Colon (tissue), 2 donors: ENCODE data around the gene POLR2J2.
"Not testable (repeated sequence)": the region's sequence is repeated elsewhere in the genome, so short reads cannot be mapped to it uniquely, and the experiment has no call there.

Experiments used
- FAIRE-seq: peaks from 2 replicates; lab custom pipeline; 2012; peaks lifted over from hg19 to GRCh38; lab: Jason Lieb, UNC
- donor health status: control.
- donor health status: control.

The POLR2J2 gene

GRCh38 chr7:102671956-102672307 lies 469 bp upstream of the POLR2J2 start:
- not testable (repeated sequence) for FAIRE-seq

DNA sequence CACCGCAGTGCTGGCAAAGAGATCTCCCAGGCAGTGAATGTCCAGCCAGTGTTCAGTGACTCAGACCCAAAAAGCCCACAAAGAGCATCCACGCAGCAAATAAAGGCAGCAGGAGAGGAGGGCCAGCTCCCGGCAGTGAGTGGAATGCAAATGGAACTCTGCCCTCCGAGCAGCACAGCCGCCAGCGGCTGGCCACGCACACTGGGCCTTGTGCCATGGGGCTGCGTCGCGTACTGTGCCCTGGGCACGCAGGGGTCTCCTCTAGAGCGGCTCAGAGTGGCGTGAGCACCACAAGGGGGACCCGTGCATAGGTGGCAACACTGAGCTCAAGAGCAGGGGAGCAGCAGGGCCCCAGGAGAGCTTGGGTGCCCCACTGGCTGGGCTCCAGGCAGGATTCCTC lies 3.9 kb downstream of the POLR2J2 start:
- FAIRE-seq, result not testable (repeated sequence)

DNA sequence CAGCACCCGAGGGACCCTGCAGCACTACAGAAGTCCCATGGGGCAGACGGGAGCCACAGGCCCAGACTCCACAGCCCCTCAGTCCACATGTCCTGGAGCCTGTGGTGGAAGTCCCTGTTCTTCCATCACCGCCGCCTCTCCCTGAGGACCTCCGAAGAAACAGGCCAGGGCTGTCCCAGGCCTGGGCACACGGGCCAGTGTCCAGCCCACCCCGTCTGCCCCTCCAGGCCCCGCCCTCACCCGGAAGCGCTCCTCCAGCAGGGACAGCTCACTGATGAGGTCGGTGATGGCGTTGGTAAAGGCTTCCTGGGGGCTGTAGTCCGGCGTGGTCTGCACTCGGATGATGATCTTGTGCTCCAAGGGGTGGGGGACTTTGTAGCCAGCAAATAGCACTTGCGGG lies 4.6 kb downstream of the POLR2J2 start:
- FAIRE-seq, result not testable (repeated sequence)

- FAIRE-seq, result not testable (repeated sequence)
Measured at GRCh38 chr7:102664765-102665164, 6.7 kb downstream of the POLR2J2 start.

- FAIRE-seq, result not testable (repeated sequence)
Measured at GRCh38 chr7:102649924-102650323, 21.5 kb downstream of the POLR2J2 start, which contains the start of gene SPDYE2B. Gene SPDYE2B, plus strand, starts transcription at chr7:102650319. Its CDS starts 2,030 bp downstream, at chr7:102652349.

DNA sequence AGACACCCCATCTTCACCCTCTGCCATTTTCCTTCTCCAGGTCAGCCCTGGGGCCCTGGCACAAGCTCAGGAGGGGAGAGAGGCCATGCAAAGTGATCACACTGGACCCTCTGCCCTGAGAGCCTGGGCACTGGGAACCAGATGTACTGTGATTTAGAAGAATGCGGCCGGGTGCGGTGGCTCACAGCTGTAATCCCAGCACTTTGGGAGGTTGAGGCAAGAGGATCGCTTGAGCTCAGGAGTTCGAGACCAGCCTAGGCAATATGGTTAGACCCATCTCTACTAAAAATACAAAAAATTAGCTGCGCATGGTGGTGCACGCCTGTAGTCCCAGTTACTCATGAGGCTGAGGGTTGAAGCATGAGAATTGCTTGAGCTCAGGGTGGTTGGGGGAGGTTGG lies 23.6 kb downstream of the POLR2J2 start:
- not testable (repeated sequence) for FAIRE-seq

DNA sequence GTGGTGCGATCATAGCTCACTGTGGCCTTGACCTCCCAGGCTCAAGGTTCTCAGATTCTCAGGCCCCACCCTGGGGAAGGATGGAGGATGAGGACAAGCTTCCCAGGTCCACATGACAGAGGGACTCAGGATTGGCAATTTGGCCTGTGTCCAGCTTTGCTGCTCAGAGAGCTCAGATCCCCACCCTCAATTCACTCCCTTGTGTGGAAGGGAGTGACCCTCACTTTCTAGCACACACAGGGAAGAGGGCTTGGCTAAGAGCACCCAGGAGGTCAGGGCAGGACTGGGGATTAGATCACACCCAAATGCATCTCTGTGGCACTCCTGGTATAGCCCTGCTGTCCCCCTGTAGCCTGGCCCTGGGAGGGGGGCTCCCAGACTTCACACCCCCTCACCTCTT lies 28.1 kb downstream of the POLR2J2 start:
- not testable (repeated sequence) for FAIRE-seq

DNA sequence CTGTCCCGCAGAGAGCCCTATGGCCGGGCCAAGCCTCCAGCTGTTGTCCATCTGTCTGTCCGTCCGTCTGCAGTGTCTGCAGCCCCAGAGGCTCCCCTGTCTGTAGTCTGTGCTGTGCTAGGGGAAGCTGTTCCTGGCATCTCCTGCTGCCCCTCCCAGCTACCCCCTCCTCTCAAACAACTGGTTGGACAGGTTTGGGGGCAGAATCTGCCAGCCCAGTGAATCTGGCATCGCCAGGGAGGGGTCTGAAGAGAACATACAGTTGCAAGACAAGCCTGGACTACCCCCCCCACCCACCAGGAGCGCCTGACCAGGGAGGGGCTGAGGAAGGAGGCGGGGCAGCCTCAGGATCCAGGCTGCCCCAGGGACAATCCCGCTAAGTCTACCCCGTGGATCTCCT lies 28.8 kb downstream of the POLR2J2 start, which contains the start of gene UPK3BL1:
UPK3BL1 (minus strand) TSS at position 101 of the 400 bp plus-strand sequence; CDS start at position 51, 50 bp downstream.
- not testable (repeated sequence) for FAIRE-seq

DNA sequence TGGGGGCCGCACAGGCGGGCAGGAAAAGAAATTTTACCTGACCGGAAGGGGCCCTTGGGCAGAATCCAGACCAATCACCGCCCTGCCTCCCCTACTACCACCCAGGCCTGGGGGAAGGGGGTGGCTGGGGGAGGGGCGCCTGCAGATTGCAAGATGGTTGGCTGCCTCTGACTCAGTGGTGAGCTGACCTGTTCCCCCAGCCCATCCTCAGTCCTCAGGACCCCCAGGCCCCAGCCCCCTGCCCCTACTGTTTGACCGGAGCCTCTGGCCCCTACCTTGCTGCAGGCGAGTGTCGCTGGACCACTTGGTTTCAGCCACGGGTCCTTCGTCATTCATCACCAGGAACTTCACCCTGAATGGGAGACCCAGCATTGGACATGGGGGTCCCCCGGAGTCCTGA lies 32.6 kb downstream of the POLR2J2 start:
- not testable (repeated sequence) for FAIRE-seq

DNA sequence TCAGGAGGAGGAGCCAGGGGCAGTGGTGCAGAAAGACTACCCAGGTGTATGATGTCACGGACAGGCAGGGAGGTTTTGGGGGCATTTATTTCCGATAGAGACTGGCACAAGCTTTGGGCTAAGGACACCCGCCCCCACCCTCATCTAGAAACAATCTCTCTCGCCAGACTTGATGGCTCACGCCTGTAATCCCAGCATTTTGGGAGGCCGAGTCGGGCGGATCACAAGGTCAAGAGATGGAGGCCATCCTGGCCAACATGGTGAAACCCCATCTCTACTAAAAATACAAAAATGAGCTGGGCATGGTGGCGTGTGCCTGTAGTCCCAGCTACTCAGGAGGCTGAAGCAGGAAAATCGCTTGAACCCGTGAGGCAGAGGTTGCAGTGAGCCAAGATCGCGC lies 34.5 kb downstream of the POLR2J2 start:
- FAIRE-seq, result not testable (repeated sequence)

DNA sequence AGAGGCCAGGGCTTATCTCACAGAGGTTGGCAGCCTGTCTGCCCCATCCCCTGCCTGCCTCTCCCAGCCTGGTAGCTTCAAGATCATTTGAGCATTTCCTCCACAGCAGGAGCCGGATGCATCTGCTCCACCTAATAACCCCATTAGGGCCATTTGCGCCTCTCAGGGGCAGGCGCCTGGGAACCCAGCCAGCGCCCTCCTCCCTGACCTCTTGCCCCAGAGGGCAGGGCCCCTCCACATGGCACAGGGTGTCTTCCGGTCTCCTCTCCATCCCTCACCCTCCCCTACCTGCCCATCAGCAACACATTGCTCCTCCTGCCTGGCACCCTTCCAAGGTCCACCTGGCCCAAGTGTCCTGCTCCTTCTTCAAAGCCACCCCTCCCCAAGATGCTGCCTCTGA lies 36.1 kb downstream of the POLR2J2 start:
- not testable (repeated sequence) for FAIRE-seq

GRCh38 chr7:102634299-102634698 lies 37.2 kb downstream of the POLR2J2 start:
- not testable (repeated sequence) for FAIRE-seq

GRCh38 chr7:102630622-102631021 lies 40.8 kb downstream of the POLR2J2 start:
- FAIRE-seq, result not testable (repeated sequence)

DNA sequence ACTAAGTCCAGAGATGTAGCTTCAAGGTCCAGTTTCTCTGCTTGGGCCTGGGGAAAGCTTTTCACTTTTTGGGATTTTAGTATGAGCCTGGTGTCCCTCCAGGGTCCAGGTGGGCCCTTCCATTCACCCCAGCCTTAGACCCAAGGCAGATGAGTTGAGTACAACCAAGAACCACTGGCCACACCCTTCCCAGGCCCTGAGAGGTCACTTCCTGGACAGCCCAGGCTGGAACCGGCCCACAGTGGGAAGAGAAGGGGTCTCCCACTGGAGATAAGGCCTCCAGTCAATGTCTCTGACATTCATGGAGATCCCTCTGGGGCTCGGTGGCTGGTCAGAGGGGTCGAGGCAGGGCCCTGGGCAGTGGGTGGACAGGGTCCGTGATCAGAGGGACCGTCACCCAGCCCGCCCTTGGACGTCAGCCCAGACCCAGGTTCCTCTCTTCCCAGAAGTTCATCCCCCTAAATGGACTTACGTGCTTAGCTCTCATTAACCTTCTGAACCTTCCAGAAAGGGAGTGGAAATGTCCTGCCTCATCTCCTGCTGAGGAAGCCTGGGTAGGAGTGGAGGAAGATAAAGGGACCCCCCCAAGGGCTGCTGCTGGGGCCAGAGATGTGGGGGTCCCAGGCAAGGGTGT lies 44.1 kb downstream of the POLR2J2 start:
- not testable (repeated sequence) for FAIRE-seq

GRCh38 chr7:102618122-102618521 lies 53.3 kb downstream of the POLR2J2 start:
- not testable (repeated sequence) for FAIRE-seq

DNA sequence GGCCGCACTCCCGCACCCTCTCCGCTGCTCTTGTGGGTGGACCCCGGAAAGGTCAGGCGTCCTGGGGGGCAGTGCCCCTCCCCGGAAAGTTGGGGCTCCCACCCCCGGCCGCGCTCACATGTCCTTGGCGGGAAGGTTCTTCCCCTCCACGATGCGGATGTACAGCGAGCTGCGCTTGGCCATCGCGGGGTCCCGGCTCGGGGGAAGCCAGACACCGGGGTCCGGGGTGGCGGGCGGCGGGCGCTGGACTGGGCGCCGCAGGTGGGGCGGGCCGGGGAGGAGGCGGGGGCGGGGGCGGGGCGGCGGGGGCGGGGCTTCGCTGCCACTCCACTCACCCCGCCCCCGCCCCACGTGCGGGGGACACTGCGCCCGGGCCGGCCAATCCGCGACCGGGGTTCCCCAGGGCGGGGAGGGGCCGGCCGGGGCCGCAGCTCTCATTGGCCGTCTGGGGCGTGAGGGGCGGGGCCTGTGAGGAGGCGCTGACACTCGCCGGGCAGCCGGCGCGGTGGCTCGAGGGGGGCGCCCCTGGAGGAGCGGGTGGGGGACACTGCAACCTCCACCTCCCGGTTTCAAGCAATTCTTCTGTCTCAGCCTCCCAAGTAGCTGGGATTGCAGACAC lies 54.8 kb downstream of the POLR2J2 start, which contains the start of gene RASA4:
RASA4 (minus strand) TSS at position 250 of the 619 bp plus-strand sequence; CDS start at position 183, 67 bp downstream.
- FAIRE-seq, result not testable (repeated sequence)
